ENCODE data around the gene LRRC10B.

The LRRC10B gene

GRCh38 chr11:61487342-61488025 lies 21.1 kb upstream of the LRRC10B start:
- no peak for DNase-seq

GRCh38 chr11:61488651-61489291 lies 19.8 kb upstream of the LRRC10B start:
- no peak for DNase-seq

- peak; percentile 28 for DNase-seq
These were observed 18.5 kb upstream of the LRRC10B start for GRCh38 chr11:61489833-61490721.

GRCh38 chr11:61491736-61492395 lies 16.7 kb upstream of the LRRC10B start:
- no peak for DNase-seq

GRCh38 chr11:61494381-61494961 lies 14.1 kb upstream of the LRRC10B start:
- DNase-seq = no peak

- DNase-seq = peak; percentile 73
These were observed 12.5 kb upstream of the LRRC10B start for GRCh38 chr11:61495801-61496601.

GRCh38 chr11:61496602-61497400 lies 11.7 kb upstream of the LRRC10B start:
- no peak for DNase-seq

GRCh38 chr11:61497473-61497872 lies 11.1 kb upstream of the LRRC10B start:
- DNase-seq = no peak

GRCh38 chr11:61497876-61498275 lies 10.7 kb upstream of the LRRC10B start:
- no peak for DNase-seq

GRCh38 chr11:61498767-61499341 lies 9.7 kb upstream of the LRRC10B start:
- DNase-seq = no peak

- DNase-seq = no peak
These were observed 8.6 kb upstream of the LRRC10B start for GRCh38 chr11:61499816-61500491.

- no peak for DNase-seq
These were observed 6.0 kb upstream of the LRRC10B start for GRCh38 chr11:61502522-61502921.

- DNase-seq = no peak
These were observed 5.3 kb upstream of the LRRC10B start for GRCh38 chr11:61503135-61503770.

- no peak for DNase-seq
These were observed 3.4 kb upstream of the LRRC10B start for GRCh38 chr11:61505106-61505505.

GRCh38 chr11:61505640-61506155 lies 2.9 kb upstream of the LRRC10B start:
- DNase-seq = no peak

GRCh38 chr11:61507012-61507768 lies 1.4 kb upstream of the LRRC10B start:
- no peak for DNase-seq

- DNase-seq = peak; percentile 85
These were observed 787 bp downstream of the LRRC10B start for GRCh38 chr11:61509043-61510029.
